GM12878 (cell line): ENCODE results near the gene ZSCAN25. TPM values are rescaled to one million over a fixed set of nuclear protein-coding genes. Genes with fewer than 3 reads are reported as not detected.

Experiments
- ATAC-seq: fragments of 200-7000 bp; cut with Tn5 transposase; 3 replicates; pipeline ENCODE4 v1.9.1; 2020; ENCODE audit warnings: mild to moderate bottlenecking, moderate library complexity
- BruUV-seq: library from RNA; stranded (reverse); fragments of 400-500 nt; replicated peaks from 2 replicates; lab custom pipeline; 2021; lab: Mats Ljungman, UMichigan
- CTCF ChIA-PET: fragments of 300-600 bp; sonication (Branson Sonifier 250); formaldehyde crosslinking; extraction: SDS; loops from one replicate; lab custom pipeline; 2021; ENCODE audit warnings: inconsistent platforms; lab: Yijun Ruan, JAX
- POLR2A ChIA-PET: fragments of 350-600 bp; formaldehyde crosslinking; extraction: SDS; loops from one replicate; lab custom pipeline; 2021; ENCODE audit warnings: inconsistent platforms; lab: Charles Lee
- RAD21 ChIA-PET: fragments of 300-600 bp; sonication (Branson Sonifier 250); formaldehyde crosslinking; loops from one replicate; lab custom pipeline; 2023; ENCODE audit warnings: antibody characterized with exemption; ENCODE audit not compliant: unreplicated experiment; lab: Charles Lee
- SMC1A ChIA-PET: fragments of 300-600 bp; sonication (Branson Sonifier 250); formaldehyde crosslinking; loops from one replicate; lab custom pipeline; 2023; ENCODE audit not compliant: unreplicated experiment, uncharacterized antibody; lab: Charles Lee
- DNase-seq: peaks from one replicate; pipeline ENCODE4 v3.0.0-alpha.2; 2011; ENCODE audit warnings: low read depth, low spot score
- FAIRE-seq: peaks from 3 replicates; lab custom pipeline; 2011; peaks lifted over from hg19 to GRCh38; lab: Jason Lieb, UNC
- H2AFZ ChIP-seq: 2 replicates; pipeline ENCODE4 v1.6.0; 2011; ENCODE audit warnings: low read depth, low read length, control low read depth; ENCODE audit not compliant: control insufficient read depth
- H3K27ac ChIP-seq: 2 replicates; pipeline ENCODE4 v1.5.1; 2011; ENCODE audit warnings: control low read depth; ENCODE audit not compliant: control insufficient read depth, insufficient read depth
- H3K27me3 ChIP-seq, 2 experiments: replicated peaks in 1 of 2; 2 replicates each; pipeline versions ENCODE4 v1.6.0 to v1.6.1; 2011; ENCODE audit warnings: low read length in 1 of 2; ENCODE audit not compliant: control insufficient read depth in 2 of 2, insufficient read depth in 2 of 2
- H3K36me3 ChIP-seq, 2 experiments: 2 replicates each; pipeline ENCODE4 v1.5.1; 2011; ENCODE audit warnings: low read length in 1 of 2; ENCODE audit not compliant: control insufficient read depth in 2 of 2, insufficient read depth in 2 of 2
- H3K4me1 ChIP-seq: 2 replicates; pipeline ENCODE4 v1.6.1; 2011; ENCODE audit warnings: mild to moderate bottlenecking, low read length, moderate library complexity, mixed read lengths; ENCODE audit not compliant: control insufficient read depth, insufficient read depth
- H3K4me2 ChIP-seq: 2 replicates; pipeline ENCODE4 v1.6.0; 2011; ENCODE audit warnings: control low read depth; ENCODE audit not compliant: control insufficient read depth, insufficient read depth
- H3K4me3 ChIP-seq: fragments of 200-600 bp; sonication (generic); 2 replicates; pipeline ENCODE4 v1.5.1; 2016
- H3K79me2 ChIP-seq: 2 replicates; pipeline ENCODE4 v1.6.0; 2011; ENCODE audit warnings: low read length; ENCODE audit not compliant: control insufficient read depth, insufficient read depth
- H3K9ac ChIP-seq: 2 replicates; pipeline ENCODE4 v1.8.0; 2011; ENCODE audit warnings: low read length, control low read depth, mixed read lengths; ENCODE audit not compliant: control insufficient read depth, insufficient read depth
- H3K9me3 ChIP-seq: replicated peaks from 3 replicates; pipeline ENCODE4 v1.5.1; 2011; ENCODE audit warnings: mild to moderate bottlenecking, low read length; ENCODE audit not compliant: control insufficient read depth, insufficient read depth
- H4K20me1 ChIP-seq: 2 replicates; pipeline ENCODE4 v1.6.0; 2011; ENCODE audit not compliant: control insufficient read depth, insufficient read depth
- CHD2 ChIP-seq: IDR thresholded peaks from 2 replicates; pipeline ENCODE4 v1.6.1; 2011; ENCODE audit warnings: low read depth, low read length, improper control_type of control experiment, borderline replicate concordance
- GABPA ChIP-seq: IDR thresholded peaks from 2 replicates; pipeline ENCODE4 v1.6.1; 2014; ENCODE audit warnings: antibody characterized with exemption, low read depth, mild to moderate bottlenecking, inconsistent platforms
- HCFC1 ChIP-seq: fragments of 150-350 bp; IDR thresholded peaks from 2 replicates; pipeline ENCODE4 v1.6.1; 2014; ENCODE audit warnings: low read length
- LARP7 ChIP-seq: fragments of 450-650 bp; IDR thresholded peaks from 2 replicates; pipeline ENCODE4 v1.6.1; 2017; ENCODE audit warnings: mild to moderate bottlenecking
- NFIC ChIP-seq: IDR thresholded peaks from 2 replicates; pipeline ENCODE4 v1.6.1; 2012; ENCODE audit warnings: low read depth, mild to moderate bottlenecking, inconsistent platforms, low read length, moderate library complexity
- PAX8 ChIP-seq: fragments of 450-650 bp; IDR thresholded peaks from 2 replicates; pipeline ENCODE4 v1.6.1; 2017; ENCODE audit warnings: mild to moderate bottlenecking, moderate library complexity
- POLR2AphosphoS2 ChIP-seq: IDR thresholded peaks from 2 replicates; pipeline ENCODE4 v1.6.1; 2011; ENCODE audit warnings: low read depth, mild to moderate bottlenecking, low read length, improper control_type of control experiment, moderate library complexity
- POU2F2 ChIP-seq: IDR thresholded peaks from 3 replicates; pipeline ENCODE4 v1.6.1; 2011; ENCODE audit warnings: low read depth, mild to moderate bottlenecking, low read length, borderline replicate concordance
- RCOR1 ChIP-seq: conservative IDR thresholded peaks from 2 replicates; pipeline ENCODE4 v1.6.1; 2012; ENCODE audit warnings: low read depth, low read length, improper control_type of control experiment
- SRF ChIP-seq, 2 experiments: IDR thresholded peaks; 2 replicates each; pipeline ENCODE4 v1.6.1; 2011; ENCODE audit warnings: low read depth in 2 of 2, low read length in 2 of 2, mild to moderate bottlenecking in 1 of 2, moderate library complexity in 1 of 2
- YY1 ChIP-seq: IDR thresholded peaks from 2 replicates; pipeline ENCODE4 v1.6.1; 2011; ENCODE audit warnings: low read depth, mild to moderate bottlenecking, low read length
- ZZZ3 ChIP-seq: IDR thresholded peaks from 2 replicates; pipeline ENCODE4 v1.6.1; 2011; ENCODE audit warnings: low read depth; ENCODE audit not compliant: control insufficient read depth, insufficient read length
- WGBS: methylation state at CpG from one replicate; pipeline ENCODE4 v1.1.6; 2016; ENCODE audit warnings: low lambda C conversion rate; ENCODE audit not compliant: insufficient replicate concordance, insufficient coverage; ENCODE audit errors: missing lambda C conversion rate; 5-methylcytosine and 5-hydroxymethylcytosine counted together
- in situ Hi-C: fragments of 300-500 bp; cut with MboI; formaldehyde crosslinking; loops from 9 replicates; pipeline ENCODE4 v1.14.3; 2018; ENCODE audit warnings: mixed read lengths
- intact Hi-C: fragments of 100-400 bp; cut with micrococcal nuclease; formaldehyde crosslinking; loops from one replicate; pipeline ENCODE4 v1.14.2; 2022; ENCODE audit not compliant: unreplicated experiment
- polyA plus RNA-seq, 11 experiments: library from polyadenylated mRNA; depleted of rRNA in 4 of 11; unstranded in 6 of 11; stranded (reverse) in 5 of 11; fragments of >200 nt; fragmentation: Nextera tagmentation in 4 of 11; fragmentation: Illumina TruSeq in 1 of 11; extraction: Ambion mirVana in 4 of 11; extraction: Trizol in 1 of 11; gene quantifications; 1 replicate in 1 of 11; 2 replicates in 10 of 11; pipeline versions ENCODE4 v1.2.1 to v1.2.3, GENCODE V29; 2011 to 2016; ENCODE audit warnings: inconsistent platforms in 2 of 11, missing spikeins in 2 of 11, low read depth in 1 of 11
- total RNA-seq, 4 experiments: library from RNA; depleted of rRNA in 3 of 4; stranded (reverse); fragments of >200 nt in 3 of 4; fragmentation: Illumina TruSeq in 1 of 4; extraction: Trizol in 1 of 4; gene quantifications; 2 replicates each; pipeline versions ENCODE4 v1.2.1 to v1.2.3, GENCODE V29; 2013 to 2021
- TF ChIP-seq, protein P1 (sequence below): fragments of 450-650 bp; IDR thresholded peaks from 2 replicates; pipeline ENCODE4 v1.6.1; 2017; ENCODE audit warnings: mild to moderate bottlenecking, low read depth, inconsistent platforms; ENCODE audit not compliant: poor library complexity, severe bottlenecking
- TF ChIP-seq, protein P2 (sequence below): IDR thresholded peaks from 2 replicates; pipeline ENCODE4 v1.6.1; 2011; ENCODE audit warnings: low read depth, mild to moderate bottlenecking, low read length, moderate library complexity, borderline replicate concordance; ENCODE audit errors: extremely low read depth
- TF ChIP-seq, protein P3 (sequence below): fragments of 450-650 bp; IDR thresholded peaks from 2 replicates; pipeline ENCODE4 v1.6.1; 2017; ENCODE audit warnings: mild to moderate bottlenecking
- TF ChIP-seq, protein P4 (sequence below): fragments of 450-650 bp; IDR thresholded peaks from 2 replicates; pipeline ENCODE4 v1.6.1; 2016; ENCODE audit warnings: mild to moderate bottlenecking
- TF ChIP-seq, protein P5 (sequence below): fragments of 450-650 bp; formaldehyde crosslinking; IDR thresholded peaks from 2 replicates; pipeline ENCODE4 v1.5.0; 2022; ENCODE audit warnings: mild to moderate bottlenecking, missing genetic modification characterization

The ZSCAN25 gene
- total and polyA plus RNA-seq, 10 of the 15 experiments (the other 5 are each of a cell fraction or from before 2014, with no cell fraction given): 0.79 to 15.6 (median 9.6) TPM

DNA sequence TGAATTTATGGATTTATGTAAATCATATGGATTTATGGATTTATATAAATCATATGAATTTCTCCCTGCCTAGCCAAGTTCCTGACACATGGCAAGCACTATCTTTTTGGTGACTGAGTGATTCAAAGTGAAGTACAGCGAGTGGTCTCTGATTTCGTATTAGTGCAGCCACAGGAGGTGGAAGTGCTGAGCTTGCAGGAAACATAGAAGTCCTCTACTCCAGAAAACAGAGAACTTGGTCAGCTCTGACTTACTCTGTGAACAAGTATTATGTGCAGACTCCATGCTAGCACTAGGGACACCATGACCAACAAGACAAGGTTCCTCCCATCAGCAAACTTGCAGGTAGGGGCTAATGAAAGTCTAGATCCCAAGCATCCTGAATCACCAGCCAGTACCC is 34.5 kb downstream of the ZSCAN25 start:
- ChIA-PET SMC1A (no interaction called here), POLR2A (interaction anchor here (1.0 kb wide), 1 partner anchor 10 kb away, joined by 3 read pairs; no protein-coding TSS in a partner anchor), CTCF (no interaction called here), RAD21 (no interaction called here)
- intact Hi-C loops (no loop called here), in situ Hi-C loops (no loop called here)
- DNase-seq (no peak), FAIRE-seq (no peak), ATAC-seq (no peak)
- Histone ChIP-seq H3K4me3 (no peak overlapping the region), H3K4me2 (no peak overlapping the region), H3K36me3 (no peaks in the 10 kb centered on the region; a peak in 1 of 4 replicates), H3K4me1 (no peaks in the 10 kb centered on the region), H3K27me3 (no peaks in the 10 kb centered on the region), H3K9ac (no peak overlapping the region), H3K79me2 (no peaks in the 10 kb centered on the region), H2AFZ (no peak overlapping the region), H4K20me1 (no peaks in the 10 kb centered on the region), H3K27ac (no peak overlapping the region), H3K9me3 (no peaks in the 10 kb centered on the region)
- WGBS: 83% methylated on average over 2 of the region's 2 CpGs
- BruUV-seq: no TSS peak
- TF ChIP-seq YY1 (no peak), GABPA (no peak), HCFC1 (no peak), RCOR1 (no peak), PAX8 (no peak), NFIC (no peak), POU2F2 (no peak), POLR2AphosphoS2 (no peak), SRF (IDR thresholded peaks at IDR 0.05; ENCODE audit: low read depth in 2 of 2, low read length in 2 of 2) (no peak), CHD2 (no peak), ZZZ3 (no peak), LARP7 (no peak)
- TF ChIP-seq, protein P1, sequence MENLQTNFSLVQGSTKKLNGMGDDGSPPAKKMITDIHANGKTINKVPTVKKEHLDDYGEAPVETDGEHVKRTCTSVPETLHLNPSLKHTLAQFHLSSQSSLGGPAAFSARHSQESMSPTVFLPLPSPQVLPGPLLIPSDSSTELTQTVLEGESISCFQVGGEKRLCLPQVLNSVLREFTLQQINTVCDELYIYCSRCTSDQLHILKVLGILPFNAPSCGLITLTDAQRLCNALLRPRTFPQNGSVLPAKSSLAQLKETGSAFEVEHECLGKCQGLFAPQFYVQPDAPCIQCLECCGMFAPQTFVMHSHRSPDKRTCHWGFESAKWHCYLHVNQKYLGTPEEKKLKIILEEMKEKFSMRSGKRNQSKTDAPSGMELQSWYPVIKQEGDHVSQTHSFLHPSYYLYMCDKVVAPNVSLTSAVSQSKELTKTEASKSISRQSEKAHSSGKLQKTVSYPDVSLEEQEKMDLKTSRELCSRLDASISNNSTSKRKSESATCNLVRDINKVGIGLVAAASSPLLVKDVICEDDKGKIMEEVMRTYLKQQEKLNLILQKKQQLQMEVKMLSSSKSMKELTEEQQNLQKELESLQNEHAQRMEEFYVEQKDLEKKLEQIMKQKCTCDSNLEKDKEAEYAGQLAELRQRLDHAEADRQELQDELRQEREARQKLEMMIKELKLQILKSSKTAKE: no peak
- TF ChIP-seq, protein P2, sequence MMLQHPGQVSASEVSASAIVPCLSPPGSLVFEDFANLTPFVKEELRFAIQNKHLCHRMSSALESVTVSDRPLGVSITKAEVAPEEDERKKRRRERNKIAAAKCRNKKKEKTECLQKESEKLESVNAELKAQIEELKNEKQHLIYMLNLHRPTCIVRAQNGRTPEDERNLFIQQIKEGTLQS: no peak
- TF ChIP-seq, protein P3, sequence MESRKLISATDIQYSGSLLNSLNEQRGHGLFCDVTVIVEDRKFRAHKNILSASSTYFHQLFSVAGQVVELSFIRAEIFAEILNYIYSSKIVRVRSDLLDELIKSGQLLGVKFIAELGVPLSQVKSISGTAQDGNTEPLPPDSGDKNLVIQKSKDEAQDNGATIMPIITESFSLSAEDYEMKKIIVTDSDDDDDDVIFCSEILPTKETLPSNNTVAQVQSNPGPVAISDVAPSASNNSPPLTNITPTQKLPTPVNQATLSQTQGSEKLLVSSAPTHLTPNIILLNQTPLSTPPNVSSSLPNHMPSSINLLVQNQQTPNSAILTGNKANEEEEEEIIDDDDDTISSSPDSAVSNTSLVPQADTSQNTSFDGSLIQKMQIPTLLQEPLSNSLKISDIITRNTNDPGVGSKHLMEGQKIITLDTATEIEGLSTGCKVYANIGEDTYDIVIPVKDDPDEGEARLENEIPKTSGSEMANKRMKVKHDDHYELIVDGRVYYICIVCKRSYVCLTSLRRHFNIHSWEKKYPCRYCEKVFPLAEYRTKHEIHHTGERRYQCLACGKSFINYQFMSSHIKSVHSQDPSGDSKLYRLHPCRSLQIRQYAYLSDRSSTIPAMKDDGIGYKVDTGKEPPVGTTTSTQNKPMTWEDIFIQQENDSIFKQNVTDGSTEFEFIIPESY: no peak
- TF ChIP-seq, protein P4, sequence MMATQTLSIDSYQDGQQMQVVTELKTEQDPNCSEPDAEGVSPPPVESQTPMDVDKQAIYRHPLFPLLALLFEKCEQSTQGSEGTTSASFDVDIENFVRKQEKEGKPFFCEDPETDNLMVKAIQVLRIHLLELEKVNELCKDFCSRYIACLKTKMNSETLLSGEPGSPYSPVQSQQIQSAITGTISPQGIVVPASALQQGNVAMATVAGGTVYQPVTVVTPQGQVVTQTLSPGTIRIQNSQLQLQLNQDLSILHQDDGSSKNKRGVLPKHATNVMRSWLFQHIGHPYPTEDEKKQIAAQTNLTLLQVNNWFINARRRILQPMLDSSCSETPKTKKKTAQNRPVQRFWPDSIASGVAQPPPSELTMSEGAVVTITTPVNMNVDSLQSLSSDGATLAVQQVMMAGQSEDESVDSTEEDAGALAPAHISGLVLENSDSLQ: no peak
- TF ChIP-seq, protein P5, sequence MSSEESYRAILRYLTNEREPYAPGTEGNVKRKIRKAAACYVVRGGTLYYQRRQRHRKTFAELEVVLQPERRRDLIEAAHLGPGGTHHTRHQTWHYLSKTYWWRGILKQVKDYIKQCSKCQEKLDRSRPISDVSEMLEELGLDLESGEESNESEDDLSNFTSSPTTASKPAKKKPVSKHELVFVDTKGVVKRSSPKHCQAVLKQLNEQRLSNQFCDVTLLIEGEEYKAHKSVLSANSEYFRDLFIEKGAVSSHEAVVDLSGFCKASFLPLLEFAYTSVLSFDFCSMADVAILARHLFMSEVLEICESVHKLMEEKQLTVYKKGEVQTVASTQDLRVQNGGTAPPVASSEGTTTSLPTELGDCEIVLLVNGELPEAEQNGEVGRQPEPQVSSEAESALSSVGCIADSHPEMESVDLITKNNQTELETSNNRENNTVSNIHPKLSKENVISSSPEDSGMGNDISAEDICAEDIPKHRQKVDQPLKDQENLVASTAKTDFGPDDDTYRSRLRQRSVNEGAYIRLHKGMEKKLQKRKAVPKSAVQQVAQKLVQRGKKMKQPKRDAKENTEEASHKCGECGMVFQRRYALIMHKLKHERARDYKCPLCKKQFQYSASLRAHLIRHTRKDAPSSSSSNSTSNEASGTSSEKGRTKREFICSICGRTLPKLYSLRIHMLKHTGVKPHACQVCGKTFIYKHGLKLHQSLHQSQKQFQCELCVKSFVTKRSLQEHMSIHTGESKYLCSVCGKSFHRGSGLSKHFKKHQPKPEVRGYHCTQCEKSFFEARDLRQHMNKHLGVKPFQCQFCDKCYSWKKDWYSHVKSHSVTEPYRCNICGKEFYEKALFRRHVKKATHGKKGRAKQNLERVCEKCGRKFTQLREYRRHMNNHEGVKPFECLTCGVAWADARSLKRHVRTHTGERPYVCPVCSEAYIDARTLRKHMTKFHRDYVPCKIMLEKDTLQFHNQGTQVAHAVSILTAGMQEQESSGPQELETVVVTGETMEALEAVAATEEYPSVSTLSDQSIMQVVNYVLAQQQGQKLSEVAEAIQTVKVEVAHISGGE: no peak
